Ovary (tissue), 3 donors: ENCODE measurements around the gene PXDC1.

Experiments
- POLR2A ChIP-seq: fragments of 450-650 bp; IDR thresholded peaks from one replicate; pipeline ENCODE4 v1.6.1; 2017; ENCODE audit warnings: antibody characterized with exemption, mild to moderate bottlenecking, moderate library complexity
- TF ChIP-seq, protein P1 (sequence below), 3 donors: fragments of 450-650 bp in 2 of 3; fragments of 200-600 bp in 1 of 3; IDR thresholded peaks; one replicate each; pipeline versions ENCODE4 v1.5.1 to v1.8.0; 2016 to 2022; ENCODE audit warnings: antibody characterized with exemption in 3 of 3, mild to moderate bottlenecking in 1 of 3
- donor health status: DM: no; HTN: no; CAD: no.

- TF ChIP-seq, protein P1, sequence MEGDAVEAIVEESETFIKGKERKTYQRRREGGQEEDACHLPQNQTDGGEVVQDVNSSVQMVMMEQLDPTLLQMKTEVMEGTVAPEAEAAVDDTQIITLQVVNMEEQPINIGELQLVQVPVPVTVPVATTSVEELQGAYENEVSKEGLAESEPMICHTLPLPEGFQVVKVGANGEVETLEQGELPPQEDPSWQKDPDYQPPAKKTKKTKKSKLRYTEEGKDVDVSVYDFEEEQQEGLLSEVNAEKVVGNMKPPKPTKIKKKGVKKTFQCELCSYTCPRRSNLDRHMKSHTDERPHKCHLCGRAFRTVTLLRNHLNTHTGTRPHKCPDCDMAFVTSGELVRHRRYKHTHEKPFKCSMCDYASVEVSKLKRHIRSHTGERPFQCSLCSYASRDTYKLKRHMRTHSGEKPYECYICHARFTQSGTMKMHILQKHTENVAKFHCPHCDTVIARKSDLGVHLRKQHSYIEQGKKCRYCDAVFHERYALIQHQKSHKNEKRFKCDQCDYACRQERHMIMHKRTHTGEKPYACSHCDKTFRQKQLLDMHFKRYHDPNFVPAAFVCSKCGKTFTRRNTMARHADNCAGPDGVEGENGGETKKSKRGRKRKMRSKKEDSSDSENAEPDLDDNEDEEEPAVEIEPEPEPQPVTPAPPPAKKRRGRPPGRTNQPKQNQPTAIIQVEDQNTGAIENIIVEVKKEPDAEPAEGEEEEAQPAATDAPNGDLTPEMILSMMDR (IDR thresholded peaks at IDR 0.05), result no peak
- TF ChIP-seq POLR2A, result no peak
These were observed 56.3 kb downstream of the PXDC1 start for GRCh38 chr6:3695065-3695817.
